Measurements from ENCODE around the gene RBM5.

Gene RBM5

DNA sequence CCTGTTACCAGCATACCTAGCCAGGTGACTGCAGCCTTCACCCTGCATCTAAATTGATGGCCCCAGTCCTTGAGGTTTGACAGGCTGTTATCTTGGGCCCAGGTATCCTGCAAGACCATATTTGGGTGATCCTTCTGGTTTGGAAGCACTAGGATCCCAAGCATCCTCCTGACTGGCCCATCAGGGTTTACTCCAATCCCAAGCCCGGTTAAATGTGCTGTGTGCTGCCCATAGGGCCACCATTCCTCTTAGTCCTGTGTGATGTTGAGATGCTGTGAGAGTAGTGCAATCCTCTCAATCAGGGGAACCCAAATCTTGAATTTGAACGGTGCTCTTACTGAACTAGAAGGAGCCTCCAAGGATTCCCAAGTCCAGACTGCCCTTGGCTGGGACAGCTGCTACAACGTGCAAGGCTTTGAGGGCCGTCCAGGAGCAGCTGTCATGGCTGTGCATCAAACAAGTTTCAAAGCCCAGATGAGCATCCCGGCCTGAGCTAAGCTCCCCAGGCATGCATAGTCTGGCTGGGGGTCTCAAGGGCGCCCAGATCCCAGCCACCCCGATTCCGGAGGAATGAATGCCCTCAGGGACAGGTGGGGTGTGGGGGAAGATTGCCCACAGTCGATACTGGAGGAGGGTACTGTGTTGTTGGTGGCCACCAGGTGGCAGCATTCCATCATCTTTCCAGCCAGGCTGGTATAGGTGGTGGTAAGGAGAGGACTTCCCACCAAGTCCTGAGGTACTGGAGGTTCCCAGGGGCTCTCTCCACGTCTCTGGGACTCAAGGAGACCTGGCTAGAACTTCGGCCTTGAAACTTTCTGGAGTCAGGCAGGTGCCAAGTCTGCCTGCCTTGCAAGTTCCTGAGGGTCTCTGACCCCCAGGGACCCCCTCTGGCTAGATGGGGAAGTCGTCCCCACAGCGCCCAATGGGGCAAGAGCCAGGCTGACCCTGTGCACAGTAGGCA, 32.6 kb downstream of the RBM5 start:
- DNase-seq = peak; percentile 29 to 64 (median 57)

DNA sequence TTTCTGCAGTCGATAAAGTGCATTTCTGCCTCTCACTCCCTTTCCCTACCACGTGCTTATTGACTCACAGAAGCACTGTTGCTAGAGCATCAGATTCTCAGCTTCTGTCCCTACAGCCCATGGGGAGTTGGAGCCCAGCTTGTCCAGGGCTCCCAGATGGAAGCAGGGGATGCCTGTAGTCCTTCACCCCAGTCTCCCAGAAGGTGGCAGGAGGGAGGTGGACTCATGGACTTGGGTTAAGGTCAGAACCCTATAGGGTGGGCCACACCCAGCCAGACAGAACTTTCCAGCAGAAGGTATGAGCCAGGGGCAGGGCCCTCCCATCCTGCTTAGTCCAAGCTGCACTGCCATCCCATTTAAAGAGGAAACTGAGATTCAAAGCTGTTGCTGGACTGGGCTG, 33.4 kb downstream of the RBM5 start:
- DNase-seq = no peak

DNA sequence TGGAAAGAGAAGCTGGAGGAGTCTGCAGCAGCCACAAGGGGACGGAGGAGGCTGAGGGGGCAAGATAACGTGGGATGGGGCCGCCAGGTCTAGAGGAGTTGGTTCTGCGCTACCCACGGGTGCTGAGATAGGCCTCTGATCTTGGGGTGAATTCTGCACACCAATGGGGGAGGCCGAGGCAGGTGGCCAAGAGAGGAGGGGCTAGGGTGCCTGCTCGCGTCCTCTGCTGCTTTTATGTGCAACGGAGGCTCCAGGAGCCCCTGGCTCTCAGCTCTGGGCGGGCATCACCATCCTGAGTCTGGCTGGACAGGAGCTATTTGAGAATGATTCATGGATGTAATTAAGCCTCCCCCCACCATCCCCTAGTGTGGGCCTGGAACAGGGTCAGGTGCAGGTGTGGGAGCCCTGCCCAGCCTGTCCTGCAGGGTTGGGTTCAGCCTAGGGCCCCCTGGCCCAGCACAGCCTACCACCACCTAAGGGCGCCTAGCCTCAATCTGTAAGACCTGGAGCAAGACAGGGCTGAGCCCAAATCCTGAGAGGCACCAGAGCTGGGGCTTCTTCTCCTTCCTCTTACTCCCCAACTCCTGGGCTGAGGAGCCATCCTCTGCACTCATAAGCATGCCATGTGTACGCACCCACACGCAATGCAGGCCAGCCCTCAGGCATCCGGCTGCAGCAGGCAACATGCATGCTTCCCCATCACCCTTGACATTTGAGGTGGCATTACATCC, 34.1 kb downstream of the RBM5 start:
- DNase-seq = no peak

DNA sequence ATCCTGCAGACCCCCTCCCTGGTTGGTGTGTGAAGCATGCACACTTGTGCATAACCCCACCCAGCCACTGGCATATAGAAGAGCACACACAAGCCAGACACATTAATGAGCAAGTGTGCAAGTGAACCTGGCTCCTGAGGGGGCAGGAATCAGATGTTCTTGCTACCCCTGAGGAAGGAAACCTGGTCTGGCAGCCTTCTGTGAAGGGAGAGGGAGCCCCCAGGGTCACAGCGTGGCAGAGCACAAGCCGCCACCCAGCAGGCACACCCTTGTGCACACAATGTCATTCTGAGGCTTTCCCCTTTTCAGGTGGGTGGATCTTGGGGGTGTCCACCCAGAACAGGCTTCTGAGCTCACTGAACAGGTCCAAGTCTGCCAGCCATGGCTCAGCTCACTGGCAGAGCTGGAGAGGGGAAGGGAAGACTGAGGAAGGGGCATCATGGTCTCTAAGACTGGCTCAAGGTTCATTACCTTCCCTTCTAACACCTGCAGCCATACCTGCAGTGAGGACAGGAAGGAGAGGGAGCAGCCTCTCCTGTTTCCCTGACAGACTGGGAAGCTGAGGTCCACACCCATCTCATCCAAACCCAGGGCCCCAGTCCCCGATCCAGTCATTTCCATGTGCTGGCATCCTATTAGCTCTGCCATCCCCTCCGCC, 34.8 kb downstream of the RBM5 start:
- no peak for DNase-seq

DNA sequence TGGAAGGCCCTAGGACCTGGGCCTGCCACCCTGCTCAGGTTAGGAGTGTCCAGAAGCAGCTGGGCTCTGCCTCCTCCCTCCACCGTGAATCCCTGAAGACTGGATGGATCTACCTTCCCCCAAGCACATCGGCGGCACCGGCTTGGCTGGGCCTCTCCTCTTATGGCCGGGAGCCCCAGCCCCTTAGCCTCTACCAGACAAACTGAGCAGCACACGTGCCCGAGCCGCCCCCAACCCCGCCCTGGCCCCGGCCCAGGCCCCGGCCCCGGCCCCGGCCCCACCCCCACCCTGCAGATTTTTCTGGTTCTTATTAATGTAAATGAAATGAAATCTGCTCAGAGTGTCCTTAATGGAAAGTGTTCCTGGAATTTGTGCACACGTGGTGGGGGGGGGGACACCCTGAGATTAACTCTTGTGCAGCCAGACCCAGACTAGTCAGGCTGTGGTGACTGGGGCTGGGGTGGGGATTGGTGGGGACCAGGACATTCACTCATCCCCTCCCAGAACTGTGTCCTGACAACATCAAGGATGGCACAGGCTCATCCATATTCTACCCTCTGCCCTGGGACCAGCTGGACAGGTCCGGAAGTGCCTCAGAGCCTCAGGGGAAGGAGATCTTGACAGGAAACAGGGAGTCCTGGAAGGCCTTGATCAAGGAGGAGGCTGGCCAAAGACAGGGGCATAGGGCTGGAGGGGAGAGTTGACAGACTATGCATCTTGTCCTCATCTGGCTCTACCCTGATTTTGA, 35.5 kb downstream of the RBM5 start:
- DNase-seq = no peak

DNA sequence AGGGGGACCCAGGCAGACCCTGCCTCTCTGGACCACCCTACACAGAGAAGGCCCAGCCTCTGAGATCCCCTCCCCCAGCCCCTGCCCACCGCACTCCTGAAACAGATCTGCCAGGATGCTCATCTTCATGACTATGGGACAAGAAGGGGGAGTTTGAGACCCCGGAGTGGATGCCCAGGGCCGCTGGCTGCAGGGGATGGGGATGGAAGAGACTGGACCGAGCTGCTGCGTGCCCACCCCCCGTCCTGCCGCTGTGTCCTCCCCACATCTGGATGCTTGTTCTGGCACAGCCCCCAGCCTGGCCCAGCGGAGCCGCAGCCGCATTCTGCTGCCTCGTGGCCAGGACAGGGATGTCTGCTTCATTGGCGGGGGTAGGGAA, 36.1 kb downstream of the RBM5 start:
- no peak for DNase-seq

DNA sequence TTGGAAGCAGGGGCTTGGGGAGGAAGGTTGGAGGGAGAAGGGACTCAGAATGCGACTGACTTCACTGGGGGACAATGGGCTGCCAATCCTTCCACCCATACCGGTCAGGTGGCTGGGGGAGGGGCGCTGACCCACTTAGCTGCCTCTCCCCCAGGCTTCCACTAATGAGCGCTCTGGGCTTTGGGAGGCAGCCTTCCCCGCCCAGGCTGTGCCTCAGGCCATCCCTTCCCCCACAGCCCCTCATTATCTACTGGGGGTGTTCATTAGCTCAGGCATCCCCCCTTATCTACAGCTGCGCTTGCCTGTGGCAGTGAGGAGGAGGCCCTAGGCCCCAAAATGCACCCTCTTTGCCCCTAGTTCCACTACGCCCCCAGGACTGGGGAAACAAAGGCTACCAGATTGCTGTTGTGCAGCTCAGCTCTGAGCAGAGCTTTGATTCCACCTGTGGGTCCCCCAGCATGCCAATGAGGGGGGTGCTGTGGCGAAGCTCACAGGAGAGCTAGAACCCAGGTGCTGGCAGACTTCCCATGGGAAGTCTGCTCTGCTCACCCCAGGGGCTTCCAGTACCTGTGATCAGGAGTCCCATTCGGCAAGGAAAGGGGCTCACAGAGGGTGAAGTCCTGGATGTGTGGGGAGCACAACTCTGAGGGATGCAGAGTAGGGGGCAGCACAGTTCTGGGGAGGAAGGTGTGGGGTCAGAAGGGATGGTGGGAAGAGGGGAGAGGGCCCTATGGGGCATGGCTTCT, 37.0 kb downstream of the RBM5 start:
- no peak for DNase-seq

DNA sequence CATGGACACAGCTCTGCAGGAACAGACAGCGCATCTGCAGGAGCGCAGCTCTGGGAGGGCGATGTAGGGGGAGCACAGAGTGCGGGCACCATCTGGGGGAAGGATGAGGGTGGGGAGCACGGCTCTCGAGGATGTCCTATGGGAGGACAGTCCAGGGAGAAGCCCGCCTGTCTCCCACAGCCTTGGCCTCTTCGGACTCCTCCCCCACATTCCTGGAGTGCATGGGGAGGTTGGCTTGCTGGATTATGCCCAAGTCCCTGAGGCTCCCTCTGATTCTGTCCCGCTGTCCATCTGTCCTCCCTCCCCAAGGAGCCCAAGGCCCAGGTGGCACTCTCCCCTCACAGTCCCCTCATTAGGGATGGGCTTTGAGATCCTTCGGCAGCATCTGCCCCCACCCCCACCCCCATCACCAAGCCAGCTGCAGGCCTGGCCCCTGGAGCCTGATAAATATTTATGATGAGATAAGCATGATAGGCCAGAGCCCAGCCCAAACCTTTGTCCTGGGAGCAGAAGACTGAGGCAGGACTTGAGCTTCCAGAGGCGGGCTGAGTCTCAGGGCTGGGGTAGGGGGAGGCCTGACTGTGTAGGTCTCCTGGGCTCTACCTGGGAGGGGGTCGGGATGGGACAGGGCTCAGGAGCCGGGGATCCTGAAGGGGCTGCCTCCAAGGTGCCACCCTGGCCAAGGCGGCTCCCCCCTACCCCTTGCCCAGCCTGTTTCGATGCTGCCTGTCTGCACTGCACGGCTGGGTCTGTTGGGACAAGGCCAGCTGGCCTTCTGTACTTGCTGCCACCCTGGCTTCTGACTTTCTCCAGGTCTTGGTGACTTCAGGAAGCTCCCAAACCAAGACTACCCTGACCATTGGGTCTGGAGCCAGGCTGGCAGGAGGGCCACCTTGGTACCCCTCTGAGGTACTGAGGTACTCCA, 37.8 kb downstream of the RBM5 start:
- DNase-seq = no peak

DNA sequence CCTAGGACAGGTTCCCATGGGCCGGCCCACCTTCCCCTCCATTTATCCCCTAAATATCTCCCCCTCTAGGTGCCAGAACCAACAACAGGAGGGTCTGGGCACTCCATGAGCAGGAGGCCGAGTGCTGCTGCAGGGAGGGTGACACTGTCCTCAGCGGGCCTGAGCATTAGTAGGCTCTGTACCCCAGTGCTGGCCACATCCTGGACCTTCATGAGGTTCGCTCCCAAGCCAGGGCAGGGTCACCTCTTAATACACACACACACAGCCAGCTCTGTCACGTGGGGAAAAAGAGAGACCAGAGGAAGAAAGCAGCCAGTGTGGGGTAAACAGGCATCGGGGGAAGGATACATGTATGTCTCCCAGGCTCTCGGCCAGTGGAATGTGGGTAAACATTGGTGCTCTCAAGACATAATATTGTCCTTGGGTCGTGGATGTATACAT, 38.6 kb downstream of the RBM5 start:
- no peak for DNase-seq

DNA sequence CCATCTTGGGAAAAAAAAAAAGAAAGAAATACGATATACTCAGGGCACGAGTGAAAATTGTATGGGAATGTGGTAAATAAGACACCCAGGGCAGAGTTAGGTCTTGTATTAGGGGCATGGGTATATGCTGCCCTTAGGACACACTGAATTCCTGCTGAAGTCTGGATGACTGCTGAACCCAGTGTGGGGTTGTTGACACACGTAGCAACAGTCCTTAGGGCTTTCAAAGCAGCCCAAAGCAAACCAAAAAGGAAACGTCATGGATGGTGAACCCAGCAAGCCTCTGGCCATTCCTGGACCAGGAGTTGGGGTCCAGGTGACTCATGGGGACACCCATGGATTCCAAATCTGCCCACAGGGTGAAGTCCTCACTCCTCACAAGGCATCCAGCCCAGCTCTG, 39.3 kb downstream of the RBM5 start:
- DNase-seq = no peak

DNA sequence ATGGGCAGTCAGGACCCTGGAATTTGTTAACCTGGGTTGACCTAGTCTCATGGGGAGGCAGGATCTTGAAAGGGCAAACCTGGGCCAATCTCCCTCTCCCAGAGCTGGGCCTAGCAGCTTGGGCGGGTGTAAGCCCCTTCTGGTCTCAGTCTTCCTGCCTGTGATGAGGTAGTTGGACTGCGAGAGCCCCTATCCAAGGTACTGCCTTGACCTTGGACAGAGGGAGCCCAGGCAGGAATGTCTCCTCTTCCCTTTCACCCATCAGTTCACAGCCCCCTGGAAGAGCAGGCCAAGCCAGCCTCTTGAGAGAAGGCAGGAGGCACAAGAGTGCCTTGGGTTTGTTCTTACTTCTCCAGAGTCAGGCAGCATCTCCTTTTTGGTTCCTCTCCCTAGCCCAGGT, 41.7 kb downstream of the RBM5 start:
- no peak for DNase-seq

DNA sequence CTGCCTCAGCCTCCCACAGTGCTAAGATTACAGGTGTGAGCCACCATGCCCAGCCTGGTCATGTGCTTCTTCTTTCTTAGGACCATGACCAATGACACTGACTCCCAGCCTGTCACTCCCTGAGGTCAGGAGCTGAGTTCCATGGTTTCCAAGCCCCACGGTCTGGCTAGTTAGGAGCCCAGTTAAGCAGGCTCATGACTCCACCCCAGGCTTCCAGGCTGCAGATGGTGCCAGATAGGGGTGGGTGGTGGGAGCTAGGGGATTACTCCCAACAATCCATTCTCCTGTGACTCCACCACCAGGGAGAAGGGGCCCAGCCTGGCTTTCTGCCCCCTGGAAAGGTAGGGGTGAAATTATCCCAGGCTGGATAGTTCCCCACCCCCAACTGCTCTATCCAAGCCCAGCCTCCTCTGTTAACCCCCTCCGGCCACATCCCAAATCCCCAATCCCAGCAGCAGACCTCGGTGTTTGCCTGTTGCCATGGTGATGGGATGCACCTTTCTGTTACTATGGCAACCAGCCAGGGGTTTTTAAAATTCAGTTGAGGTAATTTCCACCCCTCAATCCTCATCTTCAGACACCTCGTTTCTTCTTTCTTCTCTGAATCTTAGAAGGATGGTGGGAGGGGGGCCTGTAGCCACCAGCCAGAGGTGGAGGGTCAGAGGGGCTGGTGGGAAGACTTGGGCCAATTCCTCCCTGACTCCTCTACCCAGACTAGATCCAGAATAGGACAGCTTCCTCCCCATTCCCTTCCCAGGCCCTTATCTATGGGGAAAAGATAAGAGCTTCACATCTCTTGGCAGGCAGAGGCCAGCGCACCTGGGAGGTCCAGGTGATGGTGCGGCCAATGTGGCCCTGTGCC, 43.9 kb downstream of the RBM5 start:
- no peak for DNase-seq

DNA sequence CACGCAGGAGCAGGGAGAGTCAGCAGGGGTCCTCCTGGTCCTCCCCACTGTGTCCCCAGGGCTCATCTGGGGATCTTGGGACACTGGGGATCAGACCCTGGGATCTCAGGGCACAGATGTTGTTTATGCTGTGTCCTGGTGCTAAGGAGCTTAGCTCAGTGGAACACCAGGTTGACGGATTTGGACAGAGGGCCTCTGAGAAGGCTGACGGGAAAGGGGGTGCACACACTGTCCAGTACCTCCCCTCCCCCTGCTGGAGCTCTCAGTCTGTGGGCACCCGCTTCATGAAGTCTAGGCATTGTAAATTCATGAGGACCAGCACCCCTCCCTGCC, 44.5 kb downstream of the RBM5 start:
- DNase-seq = no peak

DNA sequence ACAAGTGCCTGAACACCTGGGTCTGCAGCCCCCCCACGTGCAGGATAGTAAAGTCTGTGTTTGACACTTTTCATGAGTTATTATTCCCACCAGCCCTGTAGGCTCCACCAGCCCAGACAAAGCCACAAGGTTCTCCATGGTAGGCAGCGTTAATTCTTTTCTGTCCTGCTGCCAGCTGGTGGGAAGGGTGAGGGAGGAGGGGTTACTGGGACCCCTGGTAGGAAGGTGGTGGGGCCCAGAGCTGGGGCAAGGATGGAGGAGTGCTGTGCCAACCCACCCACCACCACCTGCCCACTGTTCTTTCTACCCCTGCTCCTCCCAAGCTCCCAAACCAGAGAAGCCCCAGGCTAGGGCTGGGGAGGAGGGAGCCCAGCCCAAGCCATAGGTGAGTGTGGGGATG, 45.6 kb downstream of the RBM5 start:
- no peak for DNase-seq

DNA sequence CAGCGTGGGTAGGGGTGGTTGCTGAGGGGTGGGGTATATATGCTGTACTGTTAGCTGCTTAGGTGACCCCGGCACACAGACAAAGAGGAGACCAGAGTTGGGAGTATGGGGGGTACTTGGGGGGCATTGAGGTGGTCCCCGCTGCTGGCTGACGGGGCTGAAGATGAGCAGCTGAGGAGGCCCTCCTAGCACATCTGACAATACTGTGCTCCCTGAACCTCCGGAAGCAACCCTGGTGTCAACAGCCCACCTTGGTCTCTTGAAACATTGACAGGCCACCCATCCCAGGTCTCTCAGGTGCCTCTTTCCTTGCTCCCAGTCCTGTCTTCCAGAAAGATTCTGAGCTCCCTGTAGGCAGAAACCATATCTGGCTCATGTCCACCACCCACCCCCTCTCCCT, 47.2 kb downstream of the RBM5 start:
- DNase-seq = no peak

DNA sequence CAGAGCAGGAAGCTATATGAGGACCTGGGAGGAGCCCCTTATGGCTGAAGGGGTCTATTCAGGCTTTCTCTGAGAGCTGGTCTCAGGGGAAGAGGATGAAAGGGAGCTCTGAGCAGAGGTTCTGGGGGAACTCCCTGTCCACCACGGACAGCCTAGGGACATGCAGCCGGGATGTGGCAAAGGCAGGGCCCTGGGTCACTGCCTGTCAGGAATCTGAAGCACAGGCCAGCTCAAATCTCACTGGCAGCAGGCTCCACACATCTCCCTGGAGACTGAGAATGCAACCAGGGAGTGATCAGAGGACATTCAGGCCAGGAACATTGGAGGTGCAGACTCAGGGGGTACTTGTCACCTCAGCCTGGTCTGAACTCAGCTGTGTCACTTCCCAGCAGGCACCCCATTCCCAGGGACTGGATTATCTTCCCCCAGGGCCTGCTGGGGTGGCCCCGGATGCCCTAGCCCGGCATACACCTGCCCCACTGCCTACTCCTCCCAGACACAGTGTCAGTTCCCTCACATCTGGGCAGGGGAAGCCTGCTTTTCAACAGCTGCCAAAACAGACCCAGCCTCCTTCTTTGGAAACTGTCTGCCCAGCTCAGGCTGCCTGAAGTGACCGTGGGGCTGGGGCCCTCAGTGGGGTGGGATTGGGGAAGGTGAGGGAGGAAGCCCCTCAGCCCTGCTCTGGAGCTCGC, 48.1 kb downstream of the RBM5 start:
- no peak for DNase-seq

DNA sequence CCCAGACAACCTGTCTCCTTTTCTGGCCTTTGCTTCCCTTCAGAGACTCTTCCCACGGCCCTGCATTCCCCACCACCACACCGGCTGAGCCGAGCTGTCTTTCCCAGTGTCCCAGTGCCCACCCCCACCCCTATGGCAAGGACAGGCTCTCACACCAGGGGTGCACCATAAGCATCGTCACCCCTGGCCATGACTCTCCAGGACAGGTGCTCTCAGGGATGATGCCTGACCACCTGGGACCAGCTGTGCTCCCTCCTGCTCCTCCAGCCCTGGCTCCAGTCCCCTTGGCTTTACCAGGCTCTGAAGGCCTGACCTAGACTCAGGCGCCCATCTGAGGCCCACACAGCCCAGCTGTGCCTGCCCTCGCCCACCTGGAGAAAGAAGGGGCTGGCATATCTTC, 48.8 kb downstream of the RBM5 start:
- no peak for DNase-seq

DNA sequence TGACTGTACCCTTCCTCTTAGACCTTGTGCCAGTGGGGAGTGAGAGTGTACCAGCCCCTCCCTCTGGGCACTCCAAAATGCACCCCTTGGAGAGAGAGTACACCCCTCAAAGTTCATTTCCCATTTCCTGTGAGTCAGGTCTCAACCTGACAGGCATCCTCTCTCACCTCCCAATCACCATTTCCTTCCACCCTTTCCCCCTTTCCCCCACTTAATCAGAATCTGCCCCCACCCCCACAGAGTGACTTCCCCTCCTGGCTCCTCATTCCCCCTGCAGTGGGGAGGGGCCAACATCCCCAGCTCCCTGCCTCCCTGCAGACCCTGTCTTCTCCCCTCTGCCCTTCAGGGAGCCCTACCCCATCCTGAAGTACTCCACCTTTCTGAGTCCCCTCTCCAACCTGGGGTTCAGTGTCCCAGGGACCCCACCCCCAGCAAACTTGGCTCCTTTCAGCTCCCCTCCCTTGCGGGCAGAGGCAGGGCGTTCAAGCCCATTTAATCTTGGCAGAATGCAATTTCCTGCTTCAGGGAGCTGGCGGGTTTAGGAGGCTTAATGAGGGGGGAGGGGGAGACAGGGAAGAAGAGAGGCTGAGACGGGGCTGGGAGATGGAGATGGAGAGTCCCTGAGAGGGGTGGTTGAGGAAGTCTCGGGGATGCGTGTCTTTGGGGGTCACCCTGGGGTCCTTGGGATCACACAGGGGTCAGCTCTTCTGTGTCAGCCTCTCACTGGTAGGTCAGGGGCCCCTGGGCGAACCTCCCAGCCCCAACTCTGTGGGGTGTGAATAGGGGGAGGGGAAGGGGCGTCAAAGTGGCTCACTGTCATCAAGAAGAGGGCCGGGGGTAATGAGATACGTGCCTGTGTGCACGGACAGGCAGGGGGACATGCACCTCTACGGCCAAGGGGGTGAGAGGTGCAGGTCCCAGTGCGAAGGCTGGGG, 49.8 kb downstream of the RBM5 start:
- no peak for DNase-seq
